Epidermal melanocyte (primary cell): ENCODE measurements around the gene PTCD1.

Experiments used
- DNase-seq: peaks from one replicate; pipeline ENCODE4 v3.0.0; 2011; ENCODE audit warnings: low spot score; ENCODE audit not compliant: insufficient read length

Gene PTCD1, protein sequence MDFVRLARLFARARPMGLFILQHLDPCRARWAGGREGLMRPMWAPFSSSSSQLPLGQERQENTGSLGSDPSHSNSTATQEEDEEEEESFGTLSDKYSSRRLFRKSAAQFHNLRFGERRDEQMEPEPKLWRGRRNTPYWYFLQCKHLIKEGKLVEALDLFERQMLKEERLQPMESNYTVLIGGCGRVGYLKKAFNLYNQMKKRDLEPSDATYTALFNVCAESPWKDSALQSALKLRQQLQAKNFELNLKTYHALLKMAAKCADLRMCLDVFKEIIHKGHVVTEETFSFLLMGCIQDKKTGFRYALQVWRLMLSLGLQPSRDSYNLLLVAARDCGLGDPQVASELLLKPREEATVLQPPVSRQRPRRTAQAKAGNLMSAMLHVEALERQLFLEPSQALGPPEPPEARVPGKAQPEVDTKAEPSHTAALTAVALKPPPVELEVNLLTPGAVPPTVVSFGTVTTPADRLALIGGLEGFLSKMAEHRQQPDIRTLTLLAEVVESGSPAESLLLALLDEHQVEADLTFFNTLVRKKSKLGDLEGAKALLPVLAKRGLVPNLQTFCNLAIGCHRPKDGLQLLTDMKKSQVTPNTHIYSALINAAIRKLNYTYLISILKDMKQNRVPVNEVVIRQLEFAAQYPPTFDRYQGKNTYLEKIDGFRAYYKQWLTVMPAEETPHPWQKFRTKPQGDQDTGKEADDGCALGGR

DNA sequence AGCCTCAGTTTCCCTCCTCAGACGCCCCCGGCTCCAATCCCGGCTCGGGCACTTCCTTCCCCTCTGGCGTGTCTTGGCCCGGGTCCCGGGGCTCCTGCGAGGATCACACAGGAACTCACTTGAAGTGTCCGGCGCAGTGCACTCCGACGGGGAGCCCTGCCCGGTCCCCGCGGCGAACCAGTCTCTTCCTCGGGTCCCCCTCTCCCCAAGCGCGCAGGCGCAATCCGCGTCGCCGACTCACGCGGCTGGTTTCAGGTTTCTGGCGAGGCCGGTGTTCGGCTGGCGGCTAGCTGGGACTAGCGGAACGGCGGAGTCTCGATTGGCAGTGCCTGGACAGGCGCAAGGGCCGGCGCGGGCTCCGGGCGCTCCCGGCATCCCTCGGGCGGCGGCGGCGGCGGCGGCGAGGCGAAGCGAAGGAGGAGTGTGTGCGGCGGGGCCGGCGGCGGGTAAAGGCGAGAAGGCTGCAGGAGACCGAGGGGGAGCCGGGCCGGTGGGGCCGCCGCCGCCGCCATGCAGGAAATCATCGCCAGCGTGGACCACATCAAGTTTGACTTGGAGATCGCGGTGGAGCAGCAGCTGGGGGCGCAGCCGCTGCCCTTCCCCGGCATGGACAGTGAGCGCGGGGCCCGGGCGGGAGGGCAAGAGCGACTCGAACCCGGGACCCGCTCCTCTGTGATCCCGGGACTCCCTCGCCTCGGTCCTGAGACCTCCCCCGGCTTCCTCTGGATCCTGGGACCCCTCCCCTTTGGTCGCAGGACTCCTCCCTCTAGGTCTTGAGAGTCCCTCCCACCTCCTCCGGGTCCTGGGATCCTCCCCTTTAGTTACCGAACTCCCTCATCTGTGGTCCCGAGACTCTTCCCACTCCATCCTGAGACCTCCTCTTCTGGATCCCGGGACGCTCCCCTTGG is at the start of gene PTCD1, which contains the start of gene CPSF4:
Gene PTCD1, minus strand, starts transcription at position 226 of the 908 bp plus-strand sequence. CDS start 3,556 bp downstream, outside the sequence.
Gene CPSF4, plus strand, starts transcription at position 371 of the 908 bp plus-strand sequence. Its CDS starts 140 bp downstream, at position 511.
- peak; percentile 99 for DNase-seq

DNA sequence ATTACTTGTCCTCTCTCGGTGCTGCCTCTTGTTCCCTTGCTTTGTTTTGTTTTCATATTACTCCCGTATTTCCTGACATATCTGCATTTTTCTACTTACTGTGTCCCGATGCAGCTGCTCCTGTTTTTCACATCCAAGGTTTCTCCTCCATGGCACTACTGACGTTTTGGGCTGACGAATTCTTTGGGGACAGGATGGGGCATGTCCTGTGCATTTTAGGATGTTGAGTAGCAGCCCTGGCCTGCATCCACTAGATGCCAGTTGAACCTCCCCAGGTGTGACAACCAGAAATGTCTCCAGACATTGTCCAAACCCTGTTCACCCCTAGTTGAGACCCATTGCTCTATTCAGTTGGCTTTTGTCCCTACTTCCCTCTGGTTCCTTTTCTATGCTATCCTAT is 46.5 kb upstream of the PTCD1 start:
- no peak for DNase-seq

DNA sequence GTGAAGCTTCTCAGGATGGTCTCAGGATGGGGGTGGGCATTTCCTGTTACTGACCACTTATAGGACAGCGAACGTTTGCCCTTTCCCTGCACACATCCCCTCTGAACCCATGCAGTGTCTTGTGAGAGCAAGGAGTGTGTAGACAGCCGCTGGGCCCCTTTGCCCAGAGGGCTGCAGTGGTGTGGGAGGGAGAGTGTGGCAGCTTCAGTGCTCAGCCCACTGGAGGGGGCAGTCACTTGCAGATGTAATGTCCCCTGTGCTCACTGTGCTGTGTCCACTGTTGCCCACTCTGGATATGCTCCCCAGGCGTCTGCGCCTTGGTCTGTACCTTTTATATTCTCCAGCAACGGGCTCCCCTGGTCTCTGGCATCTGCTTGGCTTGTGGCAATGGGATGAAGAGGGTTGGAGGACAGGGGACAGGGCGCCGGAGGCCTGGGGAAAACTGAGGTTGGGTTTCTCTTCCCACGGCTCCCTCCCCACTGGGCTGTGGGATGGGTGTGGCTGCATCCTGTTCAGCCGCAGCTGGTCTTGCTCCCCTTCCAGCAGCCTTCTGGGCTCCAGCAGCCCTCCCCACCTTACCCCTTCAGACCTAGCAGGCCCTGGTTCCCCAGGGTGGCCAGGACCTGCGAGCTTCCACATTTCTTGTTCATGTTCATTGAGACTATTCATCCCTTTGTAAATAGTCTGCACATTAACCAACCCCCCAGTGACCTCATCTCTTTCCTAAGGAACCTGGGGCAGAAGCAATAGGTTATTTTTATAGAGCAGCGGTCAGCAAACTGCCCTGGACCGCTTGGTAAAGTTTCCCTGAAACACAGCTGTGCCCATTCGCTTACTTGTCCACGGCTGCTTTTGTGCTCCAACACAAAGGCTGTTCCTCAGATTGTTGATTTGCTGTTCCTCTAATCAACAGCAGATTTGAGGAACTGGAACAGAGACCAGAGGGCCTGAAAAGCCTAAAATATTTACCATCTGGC is 40.2 kb upstream of the PTCD1 start:
- no peak for DNase-seq

DNA sequence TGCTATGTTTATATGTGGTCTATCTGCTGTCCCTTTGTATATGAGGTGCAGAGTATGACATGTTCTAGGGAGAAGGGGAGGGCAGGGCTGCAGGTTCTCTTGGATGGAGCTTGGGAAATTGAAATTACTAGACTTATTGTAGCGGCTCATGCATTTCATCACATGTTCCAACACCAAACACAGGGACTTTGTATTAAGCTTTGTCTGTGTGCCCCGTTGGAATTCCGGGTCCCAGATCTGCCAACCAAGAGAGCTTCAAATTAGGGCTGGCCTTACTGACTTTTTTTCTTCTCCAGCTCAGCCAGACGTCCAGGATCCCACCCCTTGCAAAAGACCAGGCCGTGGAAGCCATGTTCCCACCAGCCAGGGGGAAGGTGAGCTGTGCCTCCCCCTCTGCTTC is 37.5 kb upstream of the PTCD1 start:
- DNase-seq: peak; percentile 26

DNA sequence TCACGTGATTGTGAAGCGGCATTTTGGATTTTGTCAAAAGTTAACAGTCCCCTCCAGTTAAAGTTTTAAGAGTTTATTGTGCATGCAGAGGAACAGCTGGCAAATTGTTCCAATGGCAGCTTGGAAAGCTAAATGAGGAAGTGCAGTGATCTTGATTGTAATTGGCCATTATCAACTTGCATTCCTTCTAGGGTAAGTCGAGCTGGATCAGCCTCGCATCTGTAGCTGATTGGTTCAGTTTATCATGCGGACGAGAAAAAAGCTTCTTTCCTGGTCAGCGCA is 34.7 kb upstream of the PTCD1 start:
- peak; percentile 71 for DNase-seq

DNA sequence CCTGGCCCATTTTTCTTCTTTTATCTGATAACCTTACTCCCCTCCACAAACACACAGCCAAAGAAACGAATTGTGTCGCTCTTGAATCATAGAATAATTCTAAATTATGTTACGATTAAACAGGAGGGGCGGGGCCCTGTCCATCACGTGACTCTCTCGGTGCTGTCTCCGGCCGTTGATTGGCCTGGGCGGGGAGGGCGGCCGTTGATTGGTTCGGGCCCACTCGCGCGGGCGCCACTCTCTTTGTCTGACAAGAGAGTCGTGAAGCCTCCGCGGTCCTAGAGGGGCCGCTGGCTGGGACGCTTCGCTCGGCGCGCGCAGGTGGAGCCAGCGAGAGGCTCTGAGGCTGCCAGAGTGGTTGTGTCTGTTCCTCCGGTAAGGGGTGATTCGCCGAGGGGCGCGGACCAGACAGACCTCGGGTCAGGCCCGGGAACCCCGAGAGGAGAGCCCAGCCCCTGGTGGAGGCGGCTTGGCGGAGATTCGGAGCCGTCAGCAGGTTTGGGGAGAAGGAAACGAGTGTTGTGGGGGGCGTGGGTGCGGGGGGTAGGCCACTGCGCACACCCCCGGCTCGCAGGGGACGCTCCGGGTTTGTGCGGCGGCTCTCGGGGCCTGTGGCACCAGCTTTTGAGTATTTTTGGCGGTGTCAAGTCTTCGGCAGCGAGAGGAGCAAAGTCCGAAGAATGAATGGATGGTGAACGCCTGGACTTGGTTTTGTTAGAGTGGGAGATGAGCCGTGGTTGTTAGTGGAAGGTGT is 34.1 kb upstream of the PTCD1 start, which contains the start of gene ZNF789:
Gene ZNF789, plus strand, starts transcription at position 330 of the 754 bp plus-strand sequence. CDS start 3,567 bp downstream, outside the sequence.
- DNase-seq: peak; percentile 98

DNA sequence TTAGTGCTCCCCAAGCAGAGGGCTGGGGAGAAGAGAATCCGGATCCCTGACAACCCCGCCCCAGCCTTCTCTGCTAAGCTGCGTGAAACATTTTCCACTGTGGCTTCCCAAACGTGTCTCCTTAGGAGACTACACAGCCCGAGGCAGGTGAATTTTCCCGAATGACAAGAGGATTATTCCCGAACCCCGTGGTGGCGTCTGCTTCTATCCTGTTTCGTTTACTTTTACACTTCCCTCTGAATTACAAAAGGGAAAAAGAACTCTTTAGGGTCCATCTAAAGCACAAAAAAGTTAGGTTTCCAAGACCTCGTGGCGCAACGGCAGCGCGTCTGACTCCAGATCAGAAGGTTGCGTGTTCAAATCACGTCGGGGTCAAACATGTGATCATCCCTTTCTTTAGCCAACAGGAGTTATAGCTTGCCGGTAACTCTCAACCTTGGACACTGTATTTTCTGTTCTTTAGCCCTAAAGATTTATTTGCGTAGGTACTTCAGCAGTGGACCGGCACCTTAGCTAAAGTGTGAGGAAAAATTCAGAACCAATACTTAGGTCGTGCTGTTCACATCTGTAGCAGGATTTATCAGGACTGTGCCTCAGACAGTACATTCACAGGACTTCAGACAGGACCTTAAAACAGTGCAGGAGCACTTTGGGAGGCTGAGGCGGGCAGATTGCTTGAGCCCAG is 30.9 kb upstream of the PTCD1 start:
- no peak for DNase-seq

DNA sequence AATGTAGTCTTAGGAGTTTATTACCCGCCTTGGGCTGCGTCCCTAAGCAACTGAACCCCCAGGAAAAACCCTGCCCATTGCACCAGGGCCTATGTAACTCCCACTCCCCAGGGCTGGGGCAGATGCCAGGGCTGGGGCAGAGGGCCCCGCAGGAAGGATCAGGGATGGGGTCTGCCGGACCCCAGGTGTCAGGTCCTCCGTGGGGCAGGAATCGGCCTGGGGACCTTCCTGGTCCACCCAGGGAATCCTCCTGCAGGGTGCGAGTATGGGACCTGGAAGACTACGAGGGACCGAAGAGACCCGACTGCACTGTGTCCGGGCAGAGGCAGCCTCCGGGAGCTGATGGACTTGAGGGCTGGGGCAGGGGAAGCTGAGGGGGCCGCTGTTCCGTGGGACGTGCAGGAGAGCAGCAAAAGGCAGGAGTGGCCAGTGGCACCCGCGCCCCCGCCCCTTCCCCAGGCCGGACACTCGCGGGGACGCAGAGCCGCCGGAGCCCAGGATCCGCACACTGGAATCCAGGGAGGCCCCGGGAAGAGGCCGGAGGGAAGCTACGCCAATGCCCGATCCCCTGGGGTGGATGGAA is 29.8 kb upstream of the PTCD1 start:
- no peak for DNase-seq

DNA sequence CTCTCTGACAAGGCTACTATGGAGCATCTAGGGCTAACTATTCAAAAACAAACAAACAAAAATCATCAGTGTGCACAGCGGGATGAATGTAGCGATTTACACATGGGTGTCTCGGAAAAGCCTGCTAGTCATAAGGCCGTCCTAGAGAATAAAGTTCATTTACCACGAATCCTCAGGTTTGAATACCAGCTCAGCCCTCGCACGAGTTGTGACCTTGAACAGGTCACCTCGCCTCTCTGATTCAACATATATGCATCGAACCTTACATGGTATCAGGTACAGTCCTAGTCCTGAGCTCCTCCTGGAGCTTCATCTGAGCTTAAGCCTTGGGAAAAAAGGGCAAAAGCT is 26.8 kb upstream of the PTCD1 start:
- DNase-seq: no peak

DNA sequence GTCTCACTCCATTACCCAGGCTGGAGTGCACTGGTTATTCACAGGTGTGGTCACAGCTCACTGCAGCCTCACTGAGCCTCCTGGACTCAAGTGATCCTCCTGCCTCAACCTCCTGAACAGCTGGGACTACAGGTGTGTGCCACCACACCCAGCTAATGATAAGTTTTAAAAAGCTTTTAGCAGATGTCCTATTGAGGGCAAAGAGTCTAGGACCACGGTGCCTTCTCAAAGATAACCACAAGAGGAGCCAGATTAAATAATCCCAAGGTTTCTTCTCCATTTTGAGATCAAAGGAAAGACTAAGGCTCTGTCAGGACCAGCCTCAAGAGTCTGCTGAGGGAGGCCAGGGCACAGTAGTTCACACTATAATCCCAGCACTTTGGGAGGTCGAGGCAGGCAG is 22.6 kb upstream of the PTCD1 start:
- DNase-seq: no peak

DNA sequence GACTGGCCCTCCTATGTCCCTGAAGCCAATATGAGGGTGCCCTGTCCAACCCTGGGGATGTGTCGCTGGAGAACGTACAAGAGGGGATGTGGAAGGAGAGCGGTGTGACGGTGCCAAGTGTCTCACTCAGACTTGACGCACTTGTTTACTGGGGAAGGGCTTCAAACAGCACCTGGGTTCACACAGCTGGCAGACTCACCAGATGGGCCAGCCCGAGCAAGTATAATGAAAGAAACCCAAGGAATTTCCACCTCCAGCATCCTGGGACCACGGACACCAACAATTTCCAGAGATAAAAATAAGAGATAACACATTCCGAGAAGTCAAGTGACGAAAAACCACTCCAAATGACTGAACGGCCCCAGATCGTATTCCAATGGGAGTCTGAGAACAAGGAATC is 22.1 kb upstream of the PTCD1 start:
- no peak for DNase-seq

DNA sequence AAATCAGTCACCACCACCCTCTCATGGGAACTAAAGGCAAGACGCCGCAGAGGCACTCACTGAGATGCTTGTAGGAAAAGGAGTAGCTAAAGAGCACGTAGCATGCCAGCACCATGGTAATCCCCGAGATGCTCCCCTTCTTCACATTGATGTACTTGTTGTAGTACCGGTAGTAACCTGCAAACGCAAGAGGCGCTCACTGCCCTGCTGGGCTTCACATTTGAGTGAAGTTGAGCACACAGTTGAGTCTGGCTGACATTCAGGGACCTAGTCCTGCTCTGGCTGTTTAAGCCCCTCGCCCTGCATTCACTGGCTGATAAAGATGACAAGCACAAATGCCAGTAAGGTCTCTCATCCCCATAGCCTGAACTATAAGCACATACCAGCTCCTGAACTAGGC is 20.5 kb upstream of the PTCD1 start:
- no peak for DNase-seq

DNA sequence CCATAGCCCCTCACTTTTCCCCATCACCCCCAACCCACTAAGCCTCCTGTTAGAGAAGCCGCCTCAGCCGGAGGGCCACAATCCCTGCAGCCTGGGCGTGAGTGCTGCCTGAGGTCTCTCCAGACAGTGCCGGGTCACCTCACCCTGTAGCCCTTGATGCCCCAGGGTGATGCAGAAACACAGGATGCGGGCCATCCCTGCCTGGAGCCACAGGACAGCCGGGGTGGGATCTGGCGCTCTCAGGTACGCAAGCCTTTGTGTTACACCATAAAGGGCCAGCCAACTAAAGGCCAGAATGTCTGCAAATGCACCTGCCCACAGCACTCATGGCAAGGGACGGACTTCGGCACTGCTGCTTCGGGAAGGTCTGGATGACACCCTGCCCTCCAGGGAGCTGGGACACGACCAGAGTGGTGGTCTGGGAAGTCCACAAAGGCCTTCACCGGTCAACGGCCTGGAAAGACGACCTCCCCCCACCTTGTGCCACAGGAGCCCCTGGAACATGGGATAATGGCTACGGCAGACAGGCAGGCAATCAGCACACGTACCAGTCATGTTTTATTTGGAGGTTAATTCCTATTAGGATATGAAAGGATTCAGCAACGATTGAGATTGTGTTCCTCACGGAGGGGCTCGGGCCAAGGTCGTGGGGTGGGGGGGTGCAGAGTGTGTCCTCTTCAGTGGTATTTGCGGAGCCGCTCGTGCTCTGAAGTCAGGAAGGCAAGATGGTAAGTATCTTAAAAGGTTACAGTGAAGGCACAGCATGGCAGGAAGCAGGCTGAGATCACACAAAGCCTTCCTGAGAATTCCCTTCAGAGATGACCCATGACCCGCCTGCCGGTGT is 19.3 kb upstream of the PTCD1 start:
- no peak for DNase-seq

DNA sequence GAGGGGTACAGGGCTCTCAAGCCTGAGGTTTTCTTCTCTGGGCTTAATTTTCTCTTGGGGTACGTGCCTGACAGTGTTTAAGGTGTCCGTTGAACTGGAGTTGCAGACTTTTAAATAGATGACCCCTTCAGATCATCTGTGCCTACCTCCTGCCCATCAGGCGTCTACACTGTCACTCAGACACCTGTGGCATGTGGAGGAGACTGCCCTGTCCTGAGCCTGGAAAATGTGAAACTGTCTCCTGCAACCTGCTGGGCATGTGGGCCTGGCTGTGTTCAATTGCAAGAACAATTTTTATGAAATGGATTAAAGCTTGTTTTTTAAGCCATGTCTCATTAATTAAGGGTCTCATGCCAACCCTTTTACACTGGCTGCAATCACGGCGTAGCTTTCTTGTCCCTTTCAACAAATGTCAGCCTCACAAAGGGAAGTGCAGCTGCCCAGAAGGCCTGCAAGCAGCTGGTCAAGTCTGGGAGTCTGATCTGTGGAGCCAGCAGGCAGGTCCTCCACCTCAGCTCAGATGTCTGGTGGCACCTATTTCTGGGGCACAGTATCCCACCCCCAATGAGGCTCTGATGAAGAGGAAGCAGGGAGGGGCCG is 18.6 kb upstream of the PTCD1 start:
- no peak for DNase-seq

DNA sequence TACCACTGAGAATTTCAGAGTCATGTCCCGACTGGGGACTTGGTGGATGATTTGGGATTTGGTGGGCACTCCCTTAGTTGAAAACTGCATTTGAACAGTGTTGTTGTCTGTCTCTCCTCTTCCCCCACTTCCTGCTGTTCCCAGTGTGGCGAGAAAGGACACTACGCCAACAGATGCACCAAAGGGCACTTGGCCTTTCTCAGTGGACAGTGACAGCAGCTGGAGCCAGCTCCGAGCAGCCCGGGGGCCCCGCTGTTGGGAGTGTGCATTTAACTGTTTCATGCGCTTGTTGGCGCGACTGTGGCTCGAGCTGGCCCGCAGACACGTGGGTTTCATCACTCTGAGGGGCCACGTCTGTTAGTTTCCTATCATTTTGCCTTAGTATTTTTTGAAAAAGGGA is 17.7 kb upstream of the PTCD1 start:
- no peak for DNase-seq

DNA sequence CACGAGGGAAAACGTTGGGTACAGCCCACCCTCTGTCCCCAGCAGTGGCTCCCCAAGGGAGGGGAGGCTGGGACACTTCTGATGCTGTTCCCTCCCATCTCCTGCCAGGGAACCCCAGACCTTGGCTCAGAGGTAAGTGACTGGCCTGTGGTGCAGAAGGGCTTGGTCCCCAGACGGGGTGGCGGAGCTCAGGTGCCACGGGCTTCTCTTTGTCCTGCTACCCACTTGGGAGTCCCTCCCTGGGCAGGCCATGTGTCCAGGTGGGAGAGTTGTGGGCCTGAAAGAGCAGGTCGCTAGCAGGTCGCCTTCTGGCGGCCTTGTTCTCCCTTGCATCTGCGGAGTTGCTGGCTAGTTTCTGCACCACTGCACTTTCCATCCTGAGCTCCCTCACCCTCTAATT is 17.3 kb upstream of the PTCD1 start:
- no peak for DNase-seq

DNA sequence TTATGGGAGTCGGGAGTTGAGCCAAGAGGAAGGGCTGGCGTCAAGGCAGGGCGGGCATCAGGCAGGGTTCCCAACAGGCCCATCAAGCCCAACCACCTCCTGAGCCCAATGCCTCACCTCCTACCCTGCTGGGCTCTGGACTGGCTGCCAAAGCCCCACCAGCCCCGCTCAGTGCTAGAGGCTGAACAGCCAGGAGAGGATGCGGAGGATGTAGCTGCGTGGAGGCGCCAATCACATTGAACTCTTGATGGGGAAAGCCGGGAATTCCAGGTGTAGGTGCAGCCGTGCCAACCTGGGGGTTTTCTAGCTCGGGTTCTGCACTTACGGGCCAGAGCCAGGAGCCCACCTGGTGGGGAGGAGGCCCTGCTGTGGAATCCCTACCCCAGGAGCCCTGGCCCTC is 14.5 kb upstream of the PTCD1 start:
- no peak for DNase-seq

DNA sequence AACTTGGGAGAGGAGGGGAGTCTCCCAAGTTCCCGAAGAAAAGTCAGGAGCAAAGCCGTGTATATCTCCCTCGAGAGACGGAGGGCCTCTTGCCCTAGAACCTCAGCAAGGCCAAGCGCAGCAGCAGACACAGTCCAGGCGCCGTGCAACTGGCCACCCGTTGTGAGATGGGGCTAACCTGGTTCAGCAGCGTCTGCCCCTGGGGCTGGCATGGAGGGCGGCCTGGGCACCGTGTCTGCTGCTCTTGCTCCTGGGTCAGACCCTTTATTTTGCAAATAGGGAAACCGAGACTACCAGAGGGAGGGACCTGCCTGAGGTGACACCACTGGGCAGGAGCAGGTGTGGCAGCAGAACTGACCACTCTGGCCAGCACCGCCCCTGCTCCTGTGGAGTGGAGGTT is 13.9 kb upstream of the PTCD1 start:
- DNase-seq: no peak
